Measurements from ENCODE around the gene COL6A3.

DNA sequence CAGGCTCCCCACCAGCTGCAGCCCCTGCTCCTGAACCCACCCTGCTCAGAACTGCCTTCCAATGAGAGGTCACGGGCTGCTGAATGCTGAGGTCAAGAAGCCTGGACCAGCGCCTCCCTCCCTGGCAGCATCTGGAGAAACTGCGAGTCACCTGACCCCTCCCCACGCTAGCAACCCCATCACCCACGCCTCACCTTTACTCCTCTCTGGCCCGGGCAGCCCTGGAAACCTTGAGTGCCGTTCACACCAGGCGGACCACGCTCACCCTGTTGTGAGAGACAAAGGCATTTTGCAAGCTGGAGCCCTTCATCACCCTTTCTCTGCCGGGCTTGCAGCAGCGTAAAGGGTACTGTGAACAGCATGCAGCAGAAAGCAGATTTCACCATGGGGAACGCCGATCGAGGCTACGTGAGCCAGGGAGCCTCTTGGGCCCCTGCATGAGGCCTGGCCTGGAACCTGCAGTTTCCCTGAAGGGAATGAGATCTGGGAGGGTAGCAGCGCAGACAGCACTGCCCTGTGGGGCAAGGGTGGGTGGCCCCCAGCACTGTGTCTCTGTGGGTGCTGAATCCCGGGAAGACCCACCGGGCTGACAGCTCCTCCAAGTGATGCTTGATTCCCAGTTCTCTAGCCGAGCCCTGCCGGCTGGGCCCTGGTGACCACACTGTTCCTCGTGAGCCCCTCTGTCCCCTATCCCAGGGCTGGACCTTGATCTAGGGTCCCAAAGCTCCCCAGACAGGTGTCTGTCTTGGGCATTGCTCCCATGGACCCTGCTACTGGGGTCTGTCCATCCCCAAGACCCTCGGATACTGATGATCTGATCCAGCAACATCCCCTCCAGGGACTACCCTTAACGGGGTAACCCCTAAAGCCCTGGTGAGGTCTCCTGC, 53.8 kb downstream of the COL6A3 start:
- TF ChIP-seq CTCF (IDR thresholded peaks at IDR 0.05): no peak
- no peak for TF ChIP-seq EP300 (IDR thresholded peaks at IDR 0.05; ENCODE audit: low read depth)
